Ovary (tissue), 3 donors: ENCODE measurements around the gene PCNX3.

ENCODE experiments used
- CTCF ChIP-seq, 3 donors: fragments of 450-650 bp in 2 of 3; fragments of 200-600 bp in 1 of 3; IDR thresholded peaks; one replicate each; pipeline versions ENCODE4 v1.5.1 to v1.8.0; 2016 to 2022; ENCODE audit warnings: antibody characterized with exemption in 3 of 3, mild to moderate bottlenecking in 1 of 3
- EP300 ChIP-seq: sonication (generic); formaldehyde crosslinking; IDR thresholded peaks from one replicate; pipeline ENCODE4 v1.6.1; 2017; ENCODE audit warnings: antibody characterized with exemption
- POLR2A ChIP-seq: fragments of 450-650 bp; IDR thresholded peaks from one replicate; pipeline ENCODE4 v1.6.1; 2017; ENCODE audit warnings: antibody characterized with exemption, mild to moderate bottlenecking, moderate library complexity
- donor health status: DM: no; HTN: no; CAD: no.

GRCh38 chr11:65646958-65647701 is 31.6 kb downstream of the PCNX3 start:
- TF ChIP-seq EP300 (no peak), CTCF (IDR thresholded peaks at IDR 0.05) (no peak), POLR2A (no peak)
